HG03571 (cell line): ENCODE measurements around the gene GIMAP7.
"Not testable (repeated sequence)": the region's sequence is repeated elsewhere in the genome, so short reads cannot be mapped to it uniquely, and the experiment has no call there.

ENCODE experiments used
- ATAC-seq: cut with Tn5 transposase; IDR thresholded peaks from one replicate; pipeline ENCODE4 v1.9.1; 2021; ENCODE audit not compliant: unreplicated experiment

GIMAP7 gene

GRCh38 chr7:150514748-150515222 is at the start of gene GIMAP7:
TSS of gene GIMAP7 (plus strand) at chr7:150514872. CDS start at chr7:150519975, 5,103 bp downstream.
- peak; percentile 61 for ATAC-seq

- ATAC-seq: no peak
Measured at GRCh38 chr7:150464962-150465361, 49.7 kb upstream of the GIMAP7 start.

GRCh38 chr7:150465414-150465813 is 49.3 kb upstream of the GIMAP7 start:
- ATAC-seq: no peak

GRCh38 chr7:150466477-150466876 is 48.2 kb upstream of the GIMAP7 start:
- ATAC-seq: no peak

GRCh38 chr7:150468241-150468640 is 46.4 kb upstream of the GIMAP7 start:
- ATAC-seq: no peak

- no peak for ATAC-seq
Measured at GRCh38 chr7:150471886-150472285, 42.8 kb upstream of the GIMAP7 start.

GRCh38 chr7:150473902-150474301 is 40.8 kb upstream of the GIMAP7 start:
- no peak for ATAC-seq

- no peak for ATAC-seq
Measured at GRCh38 chr7:150476285-150476684, 38.4 kb upstream of the GIMAP7 start.

- ATAC-seq: no peak
Measured at GRCh38 chr7:150476819-150477631, 37.6 kb upstream of the GIMAP7 start.

GRCh38 chr7:150479023-150479716 is 35.5 kb upstream of the GIMAP7 start:
- ATAC-seq: no peak

GRCh38 chr7:150481186-150481920 is 33.3 kb upstream of the GIMAP7 start:
- ATAC-seq: no peak

- no peak for ATAC-seq
Measured at GRCh38 chr7:150481922-150482321, 32.8 kb upstream of the GIMAP7 start.

- ATAC-seq: not testable (repeated sequence)
Measured at GRCh38 chr7:150483514-150483913, 31.2 kb upstream of the GIMAP7 start.

GRCh38 chr7:150484071-150484470 is 30.6 kb upstream of the GIMAP7 start:
- ATAC-seq: not testable (repeated sequence)

- no peak for ATAC-seq
Measured at GRCh38 chr7:150487625-150488024, 27.0 kb upstream of the GIMAP7 start.

- ATAC-seq: no peak
Measured at GRCh38 chr7:150489782-150490181, 24.9 kb upstream of the GIMAP7 start.

- not testable (repeated sequence) for ATAC-seq
Measured at GRCh38 chr7:150493442-150493841, 21.2 kb upstream of the GIMAP7 start.

- no peak for ATAC-seq
Measured at GRCh38 chr7:150502519-150502918, 12.2 kb upstream of the GIMAP7 start.

GRCh38 chr7:150503155-150503554 is 11.5 kb upstream of the GIMAP7 start:
- no peak for ATAC-seq

GRCh38 chr7:150503581-150503980 is 11.1 kb upstream of the GIMAP7 start:
- no peak for ATAC-seq

- no peak for ATAC-seq
Measured at GRCh38 chr7:150507947-150508602, 6.6 kb upstream of the GIMAP7 start.
